ENCODE results near the gene CD101.

The CD101 gene

DNA sequence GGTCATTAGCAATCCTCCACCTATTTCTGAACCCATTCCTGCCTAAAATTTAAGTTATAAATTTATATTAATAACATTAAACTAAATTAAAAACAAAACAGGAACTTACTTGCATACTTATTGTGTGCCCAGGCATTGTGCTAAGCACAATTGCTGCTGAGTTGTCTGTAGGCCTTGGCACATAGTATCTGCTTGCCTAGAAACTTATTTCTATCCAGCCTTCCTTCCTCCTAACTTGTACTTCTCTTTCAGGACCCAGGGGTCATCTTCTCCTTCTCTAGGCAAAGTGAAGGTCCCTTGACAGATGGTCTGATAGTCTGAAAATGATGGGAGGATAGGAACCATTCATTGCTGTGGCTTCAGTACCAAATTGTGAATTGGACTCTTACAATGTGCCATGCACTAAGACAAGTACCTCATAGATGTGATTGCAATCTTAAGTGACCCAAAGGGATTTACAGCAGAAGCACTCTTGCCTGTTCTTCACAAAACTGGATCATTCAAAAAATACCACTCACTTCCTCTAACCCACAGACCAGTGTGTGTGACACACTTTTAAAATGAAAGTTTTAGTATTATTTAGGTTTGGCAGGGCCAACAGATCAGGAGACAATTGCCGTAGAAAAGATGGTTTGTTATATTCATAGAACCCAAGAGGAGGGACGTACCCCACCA lies 10.3 kb upstream of the CD101 start:
- TF ChIP-seq, protein P1, sequence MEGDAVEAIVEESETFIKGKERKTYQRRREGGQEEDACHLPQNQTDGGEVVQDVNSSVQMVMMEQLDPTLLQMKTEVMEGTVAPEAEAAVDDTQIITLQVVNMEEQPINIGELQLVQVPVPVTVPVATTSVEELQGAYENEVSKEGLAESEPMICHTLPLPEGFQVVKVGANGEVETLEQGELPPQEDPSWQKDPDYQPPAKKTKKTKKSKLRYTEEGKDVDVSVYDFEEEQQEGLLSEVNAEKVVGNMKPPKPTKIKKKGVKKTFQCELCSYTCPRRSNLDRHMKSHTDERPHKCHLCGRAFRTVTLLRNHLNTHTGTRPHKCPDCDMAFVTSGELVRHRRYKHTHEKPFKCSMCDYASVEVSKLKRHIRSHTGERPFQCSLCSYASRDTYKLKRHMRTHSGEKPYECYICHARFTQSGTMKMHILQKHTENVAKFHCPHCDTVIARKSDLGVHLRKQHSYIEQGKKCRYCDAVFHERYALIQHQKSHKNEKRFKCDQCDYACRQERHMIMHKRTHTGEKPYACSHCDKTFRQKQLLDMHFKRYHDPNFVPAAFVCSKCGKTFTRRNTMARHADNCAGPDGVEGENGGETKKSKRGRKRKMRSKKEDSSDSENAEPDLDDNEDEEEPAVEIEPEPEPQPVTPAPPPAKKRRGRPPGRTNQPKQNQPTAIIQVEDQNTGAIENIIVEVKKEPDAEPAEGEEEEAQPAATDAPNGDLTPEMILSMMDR (IDR thresholded peaks at IDR 0.05; ENCODE audit: insufficient read depth, low read depth, low read length, missing control alignments), result no peak
- no peak overlapping the region for H3K4me3 ChIP-seq (ENCODE audit: low read length)
- DNase-seq (ENCODE audit: low read depth), result no peak

DNA sequence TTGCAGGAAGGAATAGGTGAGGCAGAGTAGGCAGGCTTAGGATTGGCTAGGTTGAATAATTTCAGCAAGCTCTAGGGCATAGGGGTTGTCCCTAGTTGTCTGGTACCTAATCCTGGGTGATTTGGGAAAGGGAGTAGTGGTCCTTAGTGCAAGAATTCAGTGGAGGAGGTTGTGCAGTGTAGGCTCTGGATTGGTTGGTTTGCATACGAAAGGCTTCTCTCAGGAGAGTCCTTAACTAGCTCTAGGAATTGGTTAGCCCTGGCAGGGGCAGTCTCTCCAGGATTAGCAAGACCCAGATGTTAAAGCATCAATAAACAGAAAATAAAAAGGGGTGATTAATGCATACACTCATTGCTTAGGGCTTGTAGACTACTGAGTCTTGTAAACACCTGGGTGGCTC lies 9.6 kb upstream of the CD101 start:
- TF ChIP-seq, protein P1 (IDR thresholded peaks at IDR 0.05; ENCODE audit: insufficient read depth, low read depth, low read length, missing control alignments), result no peak
- H3K4me3 ChIP-seq (ENCODE audit: low read length), result no peak overlapping the region
- peak; percentile 50 for DNase-seq (ENCODE audit: low read depth)

- TF ChIP-seq, protein P1 (IDR thresholded peaks at IDR 0.05; ENCODE audit: insufficient read depth, low read depth, low read length, missing control alignments), result no peak
- no peak overlapping the region for H3K4me3 ChIP-seq (ENCODE audit: low read length)
- no peak for DNase-seq (ENCODE audit: low read depth)
Observed at GRCh38 chr1:116993286-116993685, 8.3 kb upstream of the CD101 start.

DNA sequence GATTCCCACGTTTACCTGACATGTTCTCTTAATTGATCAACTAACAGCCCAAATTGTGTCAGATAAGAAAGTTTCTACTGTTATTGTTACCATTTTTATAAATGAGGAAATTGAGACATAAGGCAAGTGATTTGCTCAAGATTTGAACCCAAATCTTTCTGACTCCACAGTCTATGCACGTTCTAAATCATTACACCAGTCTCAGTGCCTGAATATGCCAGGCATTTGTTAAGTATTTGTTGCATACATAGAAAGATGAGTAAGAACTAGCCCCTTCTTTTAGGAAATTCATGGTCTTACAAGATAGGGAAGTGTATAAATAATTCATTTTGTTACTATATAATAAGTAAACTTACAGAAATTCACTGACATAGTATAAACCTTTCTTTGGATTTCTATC lies 7.1 kb upstream of the CD101 start:
- no peak for DNase-seq (ENCODE audit: low read depth)
- H3K4me3 ChIP-seq (ENCODE audit: low read length), result no peak overlapping the region
- TF ChIP-seq, protein P1 (IDR thresholded peaks at IDR 0.05; ENCODE audit: insufficient read depth, low read depth, low read length, missing control alignments), result no peak

- no peak overlapping the region for H3K4me3 ChIP-seq (ENCODE audit: low read length)
- TF ChIP-seq, protein P1 (IDR thresholded peaks at IDR 0.05; ENCODE audit: insufficient read depth, low read depth, low read length, missing control alignments), result no peak
- DNase-seq (ENCODE audit: low read depth), result peak; percentile 51
Observed at GRCh38 chr1:116997066-116997465, 4.5 kb upstream of the CD101 start.

- no peak for DNase-seq (ENCODE audit: low read depth)
- H3K4me3 ChIP-seq (ENCODE audit: low read length), result no peak overlapping the region
- TF ChIP-seq, protein P1 (IDR thresholded peaks at IDR 0.05; ENCODE audit: insufficient read depth, low read depth, low read length, missing control alignments), result no peak
Observed at GRCh38 chr1:116997636-116998035, 3.9 kb upstream of the CD101 start.

DNA sequence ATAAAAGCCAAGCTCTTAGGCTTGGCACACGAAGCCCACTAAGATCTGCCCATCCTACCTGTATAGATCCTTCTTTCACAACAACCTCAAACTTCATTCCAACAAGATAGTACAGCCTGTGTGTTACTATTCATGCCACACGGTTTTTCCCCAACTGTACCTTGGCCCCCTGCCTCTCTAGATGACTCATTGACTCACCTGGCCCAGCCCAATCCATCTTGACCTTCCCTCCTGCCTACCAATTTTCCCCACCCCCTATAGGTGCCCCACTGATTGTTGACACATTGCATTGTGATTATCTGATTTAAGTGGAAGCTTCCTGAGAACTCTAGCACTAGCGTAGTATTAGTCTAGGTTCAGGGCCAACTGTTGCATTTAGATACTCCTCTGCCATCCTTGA lies 2.0 kb upstream of the CD101 start:
- TF ChIP-seq, protein P1 (IDR thresholded peaks at IDR 0.05; ENCODE audit: insufficient read depth, low read depth, low read length, missing control alignments), result no peak
- no peak for DNase-seq (ENCODE audit: low read depth)
- no peak overlapping the region for H3K4me3 ChIP-seq (ENCODE audit: low read length)
